Stimulated activated CD4-positive, alpha-beta T cell treated with anti-CD3 and anti-CD28 coated beads, Interleukin-4, amount 100 ng/mL, for 24 hours (primary cell): ENCODE data around the gene VIPAS39.
"Not testable (repeated sequence)": the region's sequence is repeated elsewhere in the genome, so short reads cannot be mapped to it uniquely, and the experiment has no call there.

ENCODE experiments used
- DNase-seq: peaks from one replicate; pipeline ENCODE4 v3.0.0-alpha.2; 2020

VIPAS39 gene

DNA sequence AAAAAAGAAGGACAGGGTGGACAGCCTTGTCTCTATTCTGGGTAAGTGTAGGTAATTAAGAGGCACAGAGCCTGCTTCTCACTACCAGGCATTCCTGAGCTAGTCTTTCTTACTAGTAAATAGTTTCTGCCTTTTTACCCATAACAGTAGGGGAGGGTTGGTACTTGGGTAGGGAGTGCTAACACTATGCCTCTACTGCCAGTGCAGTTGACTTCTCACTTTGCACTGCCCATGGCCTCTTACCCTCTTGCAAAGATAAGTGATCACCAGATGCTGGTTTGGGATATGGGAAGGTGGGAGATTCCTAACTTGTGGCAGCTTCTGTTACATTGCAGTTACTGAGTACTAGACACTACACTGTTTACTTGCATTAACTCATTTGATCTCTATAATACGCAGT lies 12.1 kb upstream of the VIPAS39 start:
- no peak for DNase-seq

DNA sequence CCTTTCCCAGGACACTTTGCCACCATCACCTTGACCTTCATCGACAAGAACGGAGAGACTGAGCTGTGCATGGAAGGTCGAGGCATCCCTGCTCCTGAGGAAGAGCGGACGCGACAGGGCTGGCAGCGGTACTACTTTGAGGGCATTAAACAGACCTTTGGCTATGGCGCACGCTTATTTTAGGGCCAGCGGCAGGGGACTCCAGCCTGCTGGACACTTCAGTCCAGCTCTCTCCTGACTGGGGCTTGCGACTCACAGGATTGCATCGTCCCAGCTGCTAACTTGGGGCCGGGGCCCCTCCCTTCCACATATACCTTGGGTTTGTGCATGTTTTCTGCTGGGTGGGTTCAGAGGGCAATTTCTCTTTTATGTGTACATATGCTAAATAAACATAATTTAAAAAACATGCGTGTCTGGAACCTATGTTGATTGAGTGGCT lies 11.7 kb upstream of the VIPAS39 start:
- DNase-seq, result no peak

DNA sequence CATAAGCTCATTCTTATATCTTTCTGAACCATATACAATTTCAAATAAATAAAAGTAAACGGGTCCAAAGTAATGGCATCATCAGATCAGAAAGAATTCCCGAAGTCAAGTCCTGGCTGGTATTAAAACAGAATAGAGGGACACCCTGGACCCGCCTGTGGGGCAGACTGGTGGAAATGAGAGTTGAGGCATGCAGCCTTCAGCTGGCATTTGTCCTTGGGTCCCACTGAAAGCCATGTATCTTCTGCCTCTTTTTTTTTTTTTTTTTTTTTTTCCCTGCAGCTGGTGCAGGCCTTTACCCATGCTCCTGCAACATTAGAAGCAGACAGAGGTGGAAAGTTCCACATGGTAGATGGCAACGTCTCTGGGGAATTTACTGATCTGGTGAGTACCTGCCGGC lies 10.4 kb upstream of the VIPAS39 start:
- no peak for DNase-seq

DNA sequence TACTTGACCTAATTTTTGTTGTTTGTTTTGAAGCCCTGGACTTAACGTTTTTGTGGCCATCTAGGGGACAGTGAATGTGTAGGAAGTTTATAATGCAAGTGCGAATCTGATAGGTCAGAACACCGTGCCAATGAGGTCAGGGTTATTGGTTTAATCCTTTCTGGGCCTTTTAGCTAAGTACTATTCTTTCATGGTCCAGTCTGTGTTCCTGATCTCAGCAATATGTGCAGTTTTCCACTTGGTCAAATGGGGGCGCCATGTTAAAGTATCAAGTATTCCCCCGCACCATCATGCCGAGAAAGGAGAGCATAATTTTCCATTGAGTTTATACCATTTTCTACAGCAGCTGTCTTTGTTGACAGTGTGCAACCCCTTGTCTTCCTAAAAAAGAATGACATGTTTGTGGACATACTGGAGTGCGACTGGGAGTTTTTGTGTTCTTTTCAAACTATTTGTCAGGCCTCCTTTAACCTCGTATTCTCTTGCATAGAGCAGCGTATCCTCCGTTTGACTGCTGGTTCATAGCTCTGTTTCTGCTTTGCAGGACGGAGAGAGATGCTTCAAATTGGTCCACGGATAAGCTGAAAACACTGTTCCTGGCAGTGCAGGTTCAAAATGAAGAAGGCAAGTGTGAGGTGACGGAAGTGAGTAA lies 1.8 kb upstream of the VIPAS39 start:
- peak; percentile 74 for DNase-seq

DNA sequence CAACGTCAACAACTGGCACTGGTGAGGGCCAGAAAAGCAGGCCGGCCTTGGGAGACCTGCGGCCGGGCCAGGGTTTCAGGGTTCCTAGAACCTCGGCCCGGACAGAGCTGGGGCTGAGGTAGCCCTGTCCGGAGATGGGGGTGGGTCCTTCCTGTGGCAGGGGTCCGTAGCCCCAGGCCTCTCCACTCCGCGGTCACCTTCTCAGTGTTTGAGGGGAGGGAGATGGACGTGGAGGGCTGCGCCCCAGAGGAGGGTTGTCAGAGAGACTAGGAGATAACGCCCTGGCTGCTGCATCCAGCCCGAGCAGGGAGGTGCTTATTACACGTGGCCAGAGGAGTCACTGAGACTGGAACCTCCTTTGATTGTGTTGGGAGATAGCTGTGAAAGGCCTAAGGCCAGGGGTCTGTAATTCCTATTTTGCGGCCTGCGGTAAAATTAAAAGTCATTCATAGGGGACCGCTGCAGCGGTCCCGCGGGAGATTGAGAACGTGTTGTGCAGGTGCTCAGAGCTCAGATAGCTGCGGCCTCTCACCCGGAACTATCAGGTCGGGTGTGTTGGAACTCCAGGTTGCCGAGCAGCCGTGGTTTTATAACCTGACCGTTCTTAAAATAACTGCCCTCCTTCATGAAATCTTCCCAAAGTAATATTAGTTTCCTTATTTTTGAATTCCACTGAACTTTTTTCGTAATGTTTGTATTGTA lies 999 bp upstream of the VIPAS39 start:
- DNase-seq, result peak; percentile 36

DNA sequence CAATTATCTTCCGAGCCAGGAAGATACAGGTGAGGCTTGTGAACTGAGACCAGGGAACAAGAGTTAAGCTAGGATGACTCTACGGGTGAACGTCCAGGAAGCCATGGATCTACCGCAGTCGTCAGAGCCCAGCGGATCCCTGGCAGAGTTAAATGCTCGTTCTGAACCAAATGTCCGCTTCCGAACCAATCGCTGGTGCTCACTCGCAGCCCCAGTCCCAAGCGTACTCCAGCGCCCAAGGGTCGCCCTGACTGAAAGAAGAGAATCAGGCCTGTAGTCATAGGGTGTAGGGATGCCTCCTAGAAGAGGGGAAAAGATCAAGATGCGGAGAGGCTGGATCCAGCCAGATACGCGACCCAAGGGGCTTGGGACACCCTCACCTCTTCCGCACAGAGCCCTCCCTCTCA lies 283 bp downstream of the VIPAS39 start:
- no peak for DNase-seq

DNA sequence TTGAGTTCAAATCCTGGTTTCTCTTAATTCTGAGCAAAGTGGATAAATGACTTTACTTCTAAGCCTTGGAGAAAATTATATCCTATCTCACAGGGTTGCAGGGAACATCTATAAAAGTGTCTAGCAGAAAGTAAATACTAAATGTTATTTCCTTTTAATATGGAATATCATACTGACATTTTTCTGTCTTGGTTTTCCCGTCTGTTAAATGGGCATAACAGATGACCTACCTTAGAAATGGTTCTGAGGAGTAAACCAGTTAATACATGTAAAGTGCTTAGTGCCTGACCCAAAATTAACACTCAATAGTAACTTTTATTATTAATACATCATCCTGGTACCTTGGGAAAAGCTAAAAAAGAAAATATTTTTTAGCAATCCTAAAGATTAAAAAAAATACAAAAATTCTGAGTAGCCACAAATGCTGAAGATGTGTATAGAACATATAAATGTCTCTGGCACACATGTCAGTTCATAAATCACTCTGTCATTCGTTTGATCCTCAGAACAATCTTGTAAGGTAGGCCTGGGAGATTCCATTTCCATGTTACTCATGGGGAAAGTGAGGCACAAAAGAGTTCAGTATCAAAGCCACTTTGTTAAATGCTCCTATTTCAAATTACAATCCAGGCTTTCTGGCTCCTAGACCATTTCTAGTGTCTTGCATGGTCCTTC lies 1.3 kb downstream of the VIPAS39 start:
- DNase-seq, result no peak

DNA sequence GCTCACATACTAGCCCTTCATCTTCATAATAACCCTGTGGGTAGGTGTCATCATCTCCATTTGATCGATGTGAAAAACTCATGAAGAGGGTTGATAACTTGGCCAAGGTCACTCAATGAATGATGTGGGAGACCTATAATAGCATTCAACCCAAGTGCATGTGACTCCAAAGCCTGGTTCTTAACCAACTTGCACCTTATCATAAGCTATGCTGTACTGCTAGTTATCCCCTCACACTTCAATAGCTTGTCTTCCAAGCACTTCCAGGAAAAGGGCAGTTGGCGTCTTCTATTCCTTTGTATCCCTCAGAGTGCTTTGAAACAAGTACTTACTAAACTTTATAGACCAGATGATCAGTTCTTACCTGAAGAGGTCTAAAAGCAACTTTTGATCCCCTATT lies 15.2 kb downstream of the VIPAS39 start:
- no peak for DNase-seq

DNA sequence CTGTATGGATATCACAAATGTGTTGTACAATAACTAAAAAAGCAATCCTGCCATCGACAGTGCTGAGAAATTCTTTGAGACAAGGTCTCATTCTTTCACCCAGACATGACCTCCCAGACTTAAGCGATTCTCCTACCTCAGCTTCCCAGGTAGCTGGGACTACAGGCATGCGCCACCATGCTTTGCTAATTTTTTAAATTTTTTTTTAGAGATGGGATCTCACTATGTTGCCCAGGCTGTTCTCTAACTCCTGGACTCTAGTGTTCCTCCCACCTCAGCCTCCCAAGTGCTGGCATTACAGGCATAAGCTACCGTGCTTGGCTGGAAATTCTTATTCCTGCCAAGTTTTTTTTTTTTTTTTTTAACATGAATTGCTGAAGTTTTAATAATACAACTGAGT lies 17.5 kb downstream of the VIPAS39 start:
- no peak for DNase-seq

DNA sequence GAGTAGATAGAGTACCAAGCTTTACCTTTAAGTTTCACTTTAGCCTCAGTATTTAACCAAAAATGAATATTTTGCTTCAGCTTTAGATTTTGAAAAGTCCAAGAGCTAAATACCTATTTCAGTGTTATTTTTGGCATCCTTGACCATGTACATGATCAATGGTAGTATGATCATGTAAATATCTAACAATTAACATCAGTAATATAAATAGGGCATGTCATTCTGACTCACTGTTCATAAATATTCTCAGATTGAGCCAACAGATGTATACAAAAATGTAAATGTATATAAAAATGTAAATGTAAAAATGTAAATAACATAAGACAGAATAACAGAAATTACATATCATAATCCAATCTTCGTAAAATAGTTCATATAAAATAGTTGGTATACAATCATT lies 18.8 kb downstream of the VIPAS39 start:
- no peak for DNase-seq

DNA sequence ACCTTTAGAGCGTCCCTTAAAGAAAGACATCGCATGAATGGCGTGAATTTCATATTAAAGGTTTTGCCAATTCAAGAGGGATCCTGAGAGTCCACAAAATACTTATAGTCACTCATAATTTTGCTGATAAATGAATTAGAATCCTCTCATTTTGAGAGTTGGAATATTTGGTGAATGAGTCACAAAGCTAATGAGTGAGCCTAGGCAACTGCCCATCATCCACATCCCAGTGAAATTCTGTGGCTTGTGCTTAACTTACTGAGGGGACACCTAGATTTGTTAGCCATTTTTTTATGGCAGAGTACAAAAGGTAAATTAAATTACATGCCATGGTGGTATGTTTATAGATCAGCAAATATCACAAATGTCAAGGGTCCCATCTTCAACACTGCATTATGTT lies 21.4 kb downstream of the VIPAS39 start:
- no peak for DNase-seq

DNA sequence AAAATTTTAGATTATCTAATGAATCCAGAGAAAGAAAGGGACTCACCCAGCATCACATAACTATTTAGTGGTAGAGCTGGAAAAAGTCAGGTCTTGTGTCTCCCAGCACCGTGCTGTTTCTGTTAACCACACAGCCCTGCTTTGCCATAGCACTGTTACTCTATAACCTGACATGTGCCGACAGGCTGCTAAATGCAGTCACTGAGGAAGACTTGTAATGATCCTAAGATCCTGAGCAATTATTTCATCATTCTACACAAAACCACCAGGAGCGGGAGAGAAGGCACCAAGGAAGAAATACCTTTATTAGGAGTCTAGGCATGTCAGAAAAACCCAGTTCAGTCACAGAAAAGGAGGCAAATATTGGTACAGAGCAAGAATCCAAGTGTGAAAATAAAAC lies 31.0 kb downstream of the VIPAS39 start:
- DNase-seq, result no peak

DNA sequence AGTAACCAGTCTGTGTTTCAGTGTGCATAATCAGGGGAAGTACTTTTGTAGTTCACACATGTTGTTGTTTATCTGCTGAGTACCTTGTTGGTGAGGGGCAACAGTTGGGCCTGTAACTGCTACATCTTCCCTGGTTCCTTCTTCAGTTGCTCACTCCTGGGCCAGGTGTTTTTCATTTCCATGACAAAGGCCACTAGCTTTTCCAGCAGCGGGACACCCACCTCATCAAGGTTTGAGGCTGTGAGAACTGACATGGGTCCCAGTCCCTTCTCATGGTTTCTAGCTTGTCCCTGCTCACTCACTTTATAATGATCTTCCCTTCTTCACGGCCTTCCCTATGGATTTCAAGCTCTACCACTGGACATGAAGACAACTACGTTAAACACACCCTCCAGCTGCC lies 32.5 kb downstream of the VIPAS39 start:
- no peak for DNase-seq

DNA sequence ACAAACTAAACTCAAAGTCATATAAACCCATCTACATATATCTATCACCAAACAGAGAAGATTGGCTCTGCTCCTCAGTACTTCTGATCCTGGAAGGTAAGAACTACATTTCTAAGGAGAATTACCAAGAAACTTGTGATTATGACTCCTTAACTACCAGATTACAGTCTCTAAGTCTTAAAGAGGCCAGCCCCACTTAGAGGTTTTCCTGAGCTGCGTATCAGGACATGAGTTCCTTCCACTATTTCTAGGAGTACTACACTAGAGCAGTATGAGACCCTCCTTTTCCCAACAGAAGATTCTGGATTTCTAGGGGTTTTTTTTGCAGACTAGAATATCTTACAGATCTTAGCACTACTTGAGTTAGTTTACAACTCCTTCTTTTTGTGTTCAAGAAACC lies 34.0 kb downstream of the VIPAS39 start, which contains the start of gene NOXRED1:
NOXRED1 (minus strand) TSS at position 101 of the 400 bp plus-strand sequence. CDS start 634 bp downstream, outside the sequence.
- no peak for DNase-seq

DNA sequence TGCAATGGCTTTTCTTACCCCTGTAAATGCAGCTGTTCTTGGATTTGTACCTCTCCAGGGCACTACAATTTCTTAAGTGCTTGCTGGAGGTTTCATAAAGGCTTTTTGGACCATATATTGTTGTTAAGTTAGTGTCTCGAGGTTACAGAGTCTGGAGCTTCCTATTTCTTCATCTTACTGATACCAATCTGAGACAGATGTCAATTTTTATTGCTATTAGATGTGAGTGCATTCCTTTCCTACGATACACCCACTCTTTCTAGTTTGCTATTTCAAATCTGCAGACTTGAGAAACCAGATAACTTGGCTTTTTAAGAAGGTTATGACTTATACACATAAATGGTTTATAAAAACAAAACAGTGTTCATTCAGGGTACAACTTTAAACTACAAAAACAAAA lies 36.2 kb downstream of the VIPAS39 start:
- no peak for DNase-seq

DNA sequence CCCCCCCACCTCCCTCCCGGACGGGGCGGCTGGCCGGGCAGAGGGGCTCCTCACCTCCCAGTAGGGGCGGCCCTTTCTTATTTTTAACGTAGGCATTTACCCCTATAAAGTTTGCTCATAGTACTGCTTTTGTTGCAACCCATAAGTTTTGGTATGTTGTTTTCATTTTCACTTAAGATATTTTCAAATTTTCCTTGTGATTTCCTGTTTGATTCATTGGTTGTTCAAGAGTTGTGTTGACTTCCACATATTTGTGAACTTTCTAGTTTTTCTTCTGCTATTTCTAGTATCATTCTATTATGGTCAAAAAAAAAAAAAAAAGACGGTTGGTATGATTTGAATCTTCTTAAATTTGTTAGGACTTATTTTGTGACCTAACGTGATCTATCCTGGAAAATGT lies 40.6 kb downstream of the VIPAS39 start:
- no peak for DNase-seq

DNA sequence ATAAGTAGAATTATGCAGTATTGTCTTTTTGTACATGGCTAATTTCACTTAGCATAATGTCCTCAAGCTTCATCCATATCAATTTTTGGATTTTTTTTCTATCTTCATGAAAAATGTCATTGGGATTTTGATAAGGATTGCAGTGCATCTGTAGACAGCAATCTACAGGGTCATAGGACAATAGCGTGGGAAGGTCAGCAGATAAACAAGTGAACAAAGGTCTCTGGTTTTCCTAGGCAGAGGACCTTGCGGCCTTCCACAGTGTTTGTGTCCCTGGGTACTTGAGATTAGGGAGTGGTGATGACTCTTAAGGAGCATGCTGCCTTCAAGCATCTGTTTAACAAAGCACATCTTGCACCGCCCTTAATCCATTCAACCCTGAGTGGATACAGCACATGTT lies 41.3 kb downstream of the VIPAS39 start:
- DNase-seq, result not testable (repeated sequence)

DNA sequence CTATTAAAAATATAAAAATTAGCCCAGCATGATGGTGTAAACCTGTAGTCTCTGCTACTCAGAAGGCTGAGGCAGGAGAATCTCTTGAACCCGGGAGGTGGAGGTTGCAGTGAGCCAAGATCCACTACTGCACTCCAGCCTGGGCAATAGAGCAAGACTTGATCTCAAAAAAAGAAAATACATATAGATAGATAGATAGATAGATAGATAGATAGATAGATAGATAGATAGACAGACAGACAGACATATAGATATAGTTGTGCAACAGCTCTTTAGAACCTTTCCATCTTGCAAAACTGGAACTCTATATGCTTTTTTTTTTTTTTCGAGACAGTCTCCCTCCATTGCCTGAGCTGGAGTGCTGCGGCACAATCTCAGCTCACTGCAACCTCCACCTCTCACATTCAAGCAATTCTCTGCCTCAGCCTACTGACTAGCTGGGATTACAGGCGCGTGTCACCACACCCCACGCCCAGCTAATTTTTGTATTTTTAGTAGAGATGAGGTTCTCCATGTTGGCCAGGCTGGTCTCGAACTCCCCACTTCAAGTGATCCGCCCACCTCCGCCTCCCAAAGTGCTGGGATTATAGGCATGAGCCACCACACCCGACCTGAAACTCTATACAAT lies 41.9 kb downstream of the VIPAS39 start:
- not testable (repeated sequence) for DNase-seq

DNA sequence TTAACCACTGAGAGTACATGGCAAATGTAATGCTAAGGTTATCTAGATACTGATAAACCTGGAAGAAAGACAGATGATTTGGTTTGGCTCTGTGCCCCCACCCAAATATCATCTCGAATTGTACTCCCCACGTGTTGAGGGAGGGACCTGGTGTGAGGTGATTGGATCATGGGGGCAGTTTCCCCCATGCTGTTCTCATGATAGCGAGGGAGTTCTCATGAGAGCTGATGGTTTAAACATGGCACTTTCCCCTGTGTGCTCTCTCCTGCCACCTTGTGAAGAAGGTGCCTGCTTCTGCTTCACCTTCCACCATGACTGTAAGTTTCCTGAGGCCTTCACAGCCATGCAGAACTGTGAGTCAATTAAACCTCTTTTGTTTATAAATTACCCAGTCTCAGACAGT lies 48.3 kb downstream of the VIPAS39 start:
- no peak for DNase-seq

DNA sequence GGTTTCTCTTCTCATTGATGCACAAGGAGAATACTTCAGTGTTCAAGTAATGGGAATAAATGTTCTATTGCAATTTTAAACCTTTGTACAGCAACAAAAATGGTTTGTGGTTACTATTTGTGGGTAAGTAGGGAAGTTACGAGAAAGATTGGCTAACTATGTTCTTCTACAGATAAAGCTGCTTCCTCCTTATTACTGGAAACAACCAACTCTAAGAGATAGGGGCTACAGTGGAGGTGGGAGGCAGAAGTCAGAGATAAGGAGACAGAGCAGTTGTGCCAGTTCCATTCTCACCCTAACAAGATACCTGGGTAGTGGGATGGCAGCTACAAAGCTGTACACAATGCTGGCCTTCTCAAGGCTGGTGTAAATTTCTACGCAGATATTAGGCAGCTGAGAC lies 50.2 kb downstream of the VIPAS39 start:
- no peak for DNase-seq

DNA sequence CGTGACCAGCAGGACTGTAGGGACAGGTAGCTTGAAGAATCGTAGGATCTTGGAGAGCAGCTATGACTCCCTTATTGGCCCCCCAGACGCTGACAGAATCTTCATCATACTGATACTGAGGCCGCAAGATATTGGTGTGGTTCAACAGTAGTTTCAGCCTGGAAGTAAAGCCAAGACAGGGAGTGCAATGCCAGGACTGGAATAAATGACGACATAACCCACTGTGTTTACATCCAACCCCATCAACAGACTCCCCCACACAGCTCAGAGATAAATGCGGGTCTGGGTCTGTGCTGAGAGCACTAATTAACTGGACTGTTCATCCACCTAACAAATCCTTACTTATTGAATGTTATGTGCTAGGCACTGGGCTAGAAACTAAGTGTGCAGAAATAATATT lies 50.7 kb downstream of the VIPAS39 start:
- DNase-seq, result no peak

DNA sequence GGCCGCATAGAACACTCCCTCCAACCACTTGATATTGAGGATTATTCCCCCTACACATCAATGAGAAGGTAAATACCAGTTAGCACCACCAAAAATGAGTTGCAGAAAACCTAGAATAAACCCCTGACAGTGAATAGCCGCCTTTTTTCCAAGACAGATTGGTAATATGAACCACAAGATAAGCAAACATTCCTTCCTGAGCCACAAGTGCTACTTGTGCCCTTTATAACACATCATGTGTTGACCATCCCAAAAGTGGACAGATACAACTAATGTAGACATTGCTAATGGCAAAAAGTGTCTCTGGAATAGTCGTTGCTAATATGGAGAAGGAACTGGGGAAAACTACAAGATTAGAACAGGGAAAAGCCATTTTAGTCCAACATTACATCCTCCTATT lies 51.3 kb downstream of the VIPAS39 start:
- DNase-seq, result no peak

DNA sequence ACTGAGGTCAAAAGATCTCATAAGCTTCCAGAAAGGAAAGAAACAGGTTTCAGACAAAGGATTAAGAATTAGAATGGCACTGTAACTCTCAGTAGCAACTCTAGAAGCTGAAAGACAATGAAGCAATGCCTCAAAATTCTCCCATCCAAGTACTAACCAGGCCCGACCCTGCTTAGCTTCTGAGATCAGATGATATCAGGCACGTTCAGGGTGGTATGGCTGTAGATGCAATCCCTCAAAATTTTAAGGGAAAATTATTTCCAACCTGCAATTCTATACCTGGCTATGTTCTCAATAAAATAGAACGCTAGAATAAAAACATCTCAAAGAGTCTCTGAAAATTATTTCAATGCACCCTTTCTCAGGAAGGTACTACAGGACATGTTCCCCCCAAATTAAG lies 53.6 kb downstream of the VIPAS39 start:
- no peak for DNase-seq

DNA sequence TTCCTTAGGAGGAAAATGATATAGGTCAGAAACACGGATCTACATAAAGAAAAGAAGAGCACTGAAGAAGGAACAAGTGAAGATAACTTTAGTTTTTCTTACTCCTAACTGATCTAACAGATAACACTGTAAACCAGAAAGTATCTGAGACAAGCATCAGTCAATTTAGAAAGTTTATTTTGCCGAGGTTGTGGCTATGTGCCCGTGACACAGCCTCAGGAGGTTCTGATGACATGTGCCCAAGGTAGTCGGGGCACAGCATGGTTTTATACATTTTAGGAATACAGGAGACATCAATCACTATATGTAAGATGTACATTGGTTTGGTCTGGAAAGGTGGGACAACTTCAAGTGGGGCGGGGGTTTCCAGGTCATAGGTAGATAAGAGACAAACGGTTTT lies 57.2 kb downstream of the VIPAS39 start:
- DNase-seq, result no peak
